H1 (cell line): ENCODE data around the gene NFX1. TPM values are rescaled to one million over a fixed set of nuclear protein-coding genes. Genes with fewer than 3 reads are reported as not detected.

Source experiments
- CTCF ChIA-PET: fragments of 300-600 bp; sonication (Branson Sonifier 250); formaldehyde crosslinking; loops from one replicate; lab custom pipeline; 2021; ENCODE audit not compliant: partially characterized antibody; lab: Charles Lee
- POLR2A ChIA-PET: fragments of 300-600 bp; sonication (Branson Sonifier 250); formaldehyde crosslinking; loops from one replicate; lab custom pipeline; 2021; ENCODE audit warnings: inconsistent platforms; ENCODE audit not compliant: partially characterized antibody; lab: Charles Lee
- DNase-seq, 2 experiments: peaks; one replicate each; pipeline versions ENCODE4 v3.0.0 to v3.0.0-alpha.2; 2010 to 2022; ENCODE audit warnings: low spot score in 2 of 2, low read depth in 1 of 2, mixed read lengths in 1 of 2
- FAIRE-seq: peaks from 2 replicates; lab custom pipeline; 2011; peaks lifted over from hg19 to GRCh38; lab: Jason Lieb, UNC
- H2AFZ ChIP-seq: 2 replicates; pipeline ENCODE4 v1.8.1; 2012; ENCODE audit warnings: low read length, inconsistent platforms
- H2AK5ac ChIP-seq: 2 replicates; pipeline ENCODE4 v1.6.1; 2013; ENCODE audit warnings: low read depth, low read length
- H2BK120ac ChIP-seq: replicated peaks from 2 replicates; pipeline ENCODE3; 2013; ENCODE audit warnings: low read depth, low read length, inconsistent platforms
- H2BK12ac ChIP-seq: 2 replicates; pipeline ENCODE4 v1.6.1; 2013; ENCODE audit warnings: low read depth, low read length
- H2BK15ac ChIP-seq: 2 replicates; pipeline ENCODE4 v1.6.1; 2013; ENCODE audit warnings: low read length
- H2BK20ac ChIP-seq: 2 replicates; pipeline ENCODE4 v1.6.1; 2013; ENCODE audit warnings: low read length
- H2BK5ac ChIP-seq: 2 replicates; pipeline ENCODE4 v1.6.1; 2013; ENCODE audit warnings: low read depth, low read length
- H3K14ac ChIP-seq: 2 replicates; pipeline ENCODE4 v1.6.1; 2013; ENCODE audit warnings: inconsistent platforms; ENCODE audit not compliant: insufficient read length
- H3K18ac ChIP-seq: 2 replicates; pipeline ENCODE4 v1.6.1; 2013; ENCODE audit warnings: low read length; ENCODE audit errors: extremely low read depth
- H3K23ac ChIP-seq: 2 replicates; pipeline ENCODE4 v1.6.1; 2013; ENCODE audit warnings: inconsistent platforms; ENCODE audit not compliant: insufficient read length
- H3K23me2 ChIP-seq: 2 replicates; pipeline ENCODE4 v1.6.1; 2013; ENCODE audit warnings: low read depth, low read length
- H3K27ac ChIP-seq: 2 replicates; pipeline ENCODE4 v1.6.1; 2011; ENCODE audit warnings: low read depth, low read length, inconsistent platforms
- H3K27me3 ChIP-seq, 4 experiments: replicated peaks in 1 of 4; 1 replicate in 1 of 4; 2 replicates in 3 of 4; pipeline versions ENCODE4 v1.6.1 to v1.8.1; 2011 to 2013; ENCODE audit warnings: low read length in 3 of 4, mild to moderate bottlenecking in 3 of 4, inconsistent platforms in 2 of 4, mixed read lengths in 2 of 4, moderate library complexity in 1 of 4; ENCODE audit not compliant: control insufficient read depth in 3 of 4, insufficient read depth in 3 of 4; ENCODE audit errors: extremely low read depth in 1 of 4
- H3K36me3 ChIP-seq, 4 experiments: 2 replicates each; pipeline versions ENCODE4 v1.6.1 to v1.8.1; 2011 to 2013; ENCODE audit warnings: mild to moderate bottlenecking in 4 of 4, low read length in 3 of 4, moderate library complexity in 2 of 4, control low read depth in 1 of 4, inconsistent platforms in 1 of 4; ENCODE audit not compliant: insufficient read depth in 4 of 4, control insufficient read depth in 2 of 4
- H3K4ac ChIP-seq: replicated peaks from 2 replicates; pipeline ENCODE3; 2013; ENCODE audit warnings: low read length, low read depth, mixed read lengths, inconsistent platforms; ENCODE audit not compliant: insufficient read length
- H3K4me1 ChIP-seq, 4 experiments: replicated peaks in 1 of 4; 1 replicate in 1 of 4; 2 replicates in 3 of 4; pipeline versions ENCODE4 v1.6.1 to v1.8.1; 2011 to 2013; ENCODE audit warnings: low read length in 3 of 4, inconsistent platforms in 2 of 4, mixed read lengths in 1 of 4; ENCODE audit not compliant: insufficient read depth in 4 of 4, control insufficient read depth in 3 of 4
- H3K4me2 ChIP-seq, 2 experiments: 2 replicates each; pipeline versions ENCODE4 v1.6.1 to v1.8.1; 2011 to 2013; ENCODE audit warnings: low read depth in 2 of 2, low read length in 2 of 2, control low read depth in 1 of 2, inconsistent platforms in 1 of 2, mild to moderate bottlenecking in 1 of 2; ENCODE audit not compliant: insufficient read depth in 1 of 2
- H3K4me3 ChIP-seq, 4 experiments: fragments of 200-600, 300-600 bp in 1 of 4; sonication (generic), shearing (Covaris generic), sonication (Bioruptor Twin) in 1 of 4; 2 replicates each; pipeline versions ENCODE4 v1.5.1 to v1.8.1; 2011 to 2016; ENCODE audit warnings: low read length in 4 of 4, low read depth in 3 of 4, control low read depth in 2 of 4, inconsistent platforms in 2 of 4, mild to moderate bottlenecking in 2 of 4, mixed read lengths in 1 of 4, moderate library complexity in 1 of 4; ENCODE audit not compliant: insufficient read depth in 2 of 4; ENCODE audit errors: extremely low read depth in 1 of 4
- H3K56ac ChIP-seq: replicated peaks from 2 replicates; pipeline ENCODE3; 2013; ENCODE audit warnings: low read depth, mild to moderate bottlenecking, mixed read lengths, low read length, inconsistent platforms; ENCODE audit not compliant: insufficient read length
- H3K79me1 ChIP-seq: 2 replicates; pipeline ENCODE4 v1.6.1; 2013; ENCODE audit warnings: low read depth, low read length, control low read depth
- H3K79me2 ChIP-seq, 2 experiments: 2 replicates each; pipeline versions ENCODE4 v1.6.1 to v1.8.1; 2012 to 2013; ENCODE audit warnings: low read length in 2 of 2, mild to moderate bottlenecking in 2 of 2, inconsistent platforms in 1 of 2; ENCODE audit not compliant: insufficient read depth in 2 of 2, control insufficient read depth in 1 of 2
- H3K9ac ChIP-seq, 4 experiments: replicated peaks in 1 of 4; 1 replicate in 1 of 4; 2 replicates in 3 of 4; pipeline versions ENCODE4 v1.6.1 to v1.8.1; 2011 to 2013; ENCODE audit warnings: low read depth in 3 of 4, low read length in 3 of 4, control low read depth in 2 of 4, mild to moderate bottlenecking in 2 of 4, moderate library complexity in 2 of 4, inconsistent platforms in 1 of 4; ENCODE audit errors: extremely low read depth in 1 of 4
- H3K9me3 ChIP-seq, 2 experiments: 2 replicates each; pipeline versions ENCODE4 v1.6.1 to v1.8.1; 2012 to 2013; ENCODE audit warnings: mild to moderate bottlenecking in 2 of 2, moderate library complexity in 2 of 2, control low read depth in 1 of 2, inconsistent platforms in 1 of 2, low read depth in 1 of 2, low read length in 1 of 2, mixed read lengths in 1 of 2; ENCODE audit not compliant: insufficient read depth in 2 of 2
- H4K20me1 ChIP-seq, 2 experiments: replicated peaks in 1 of 2; 2 replicates each; pipeline versions ENCODE3 to v1.8.1; 2011 to 2013; ENCODE audit warnings: inconsistent platforms in 2 of 2, low read length in 2 of 2, mild to moderate bottlenecking in 1 of 2; ENCODE audit not compliant: insufficient read depth in 2 of 2, control insufficient read depth in 1 of 2
- H4K5ac ChIP-seq: 2 replicates; pipeline ENCODE4 v1.6.1; 2013; ENCODE audit warnings: low read length, low read depth, mixed read lengths, inconsistent platforms; ENCODE audit not compliant: insufficient read length
- H4K8ac ChIP-seq: 2 replicates; pipeline ENCODE4 v1.8.0; 2013; ENCODE audit warnings: mild to moderate bottlenecking, moderate library complexity, low read length, inconsistent platforms; ENCODE audit not compliant: insufficient read depth; ENCODE audit errors: extremely low read depth
- H4K91ac ChIP-seq: replicated peaks from 2 replicates; pipeline ENCODE3; 2013; ENCODE audit warnings: low read length, mixed read lengths, inconsistent platforms; ENCODE audit not compliant: insufficient read length
- CREB1 ChIP-seq: IDR thresholded peaks from 2 replicates; pipeline ENCODE4 v1.6.1; 2012; ENCODE audit warnings: inconsistent platforms
- CTBP2 ChIP-seq: IDR thresholded peaks from 2 replicates; pipeline ENCODE4 v1.7.0; 2011; ENCODE audit warnings: borderline replicate concordance, mild to moderate bottlenecking, moderate library complexity, mixed read lengths, low read length; ENCODE audit not compliant: insufficient read depth, insufficient read length
- KDM1A ChIP-seq: fragments of 200-600, 300-600 bp; sonication (generic); IDR thresholded peaks from 2 replicates; pipeline ENCODE4 v1.7.1; 2016; ENCODE audit warnings: mild to moderate bottlenecking, low read length, borderline replicate concordance
- SP1 ChIP-seq: IDR thresholded peaks from 2 replicates; pipeline ENCODE4 v1.6.1; 2011; ENCODE audit warnings: low read depth, low read length
- SP2 ChIP-seq: IDR thresholded peaks from 2 replicates; pipeline ENCODE4 v1.6.1; 2012; ENCODE audit warnings: mild to moderate bottlenecking, low read length, inconsistent platforms
- SUZ12 ChIP-seq: fragments of 200-600 bp; sonication (generic); IDR thresholded peaks from 2 replicates; pipeline ENCODE4 v1.6.1; 2012; ENCODE audit warnings: mild to moderate bottlenecking, inconsistent platforms, low read length, moderate library complexity, mixed read lengths
- TAF1 ChIP-seq: IDR thresholded peaks from 2 replicates; pipeline ENCODE4 v1.6.1; 2011; ENCODE audit warnings: mild to moderate bottlenecking, low read depth, low read length
- TAF7 ChIP-seq: optimal IDR thresholded peaks from 2 replicates; pipeline ENCODE3; 2011; ENCODE audit warnings: low read depth, mild to moderate bottlenecking, inconsistent platforms, low read length, moderate library complexity, borderline replicate concordance
- TCF12 ChIP-seq: IDR thresholded peaks from 2 replicates; pipeline ENCODE4 v1.6.1; 2011; ENCODE audit warnings: low read depth, mild to moderate bottlenecking, low read length
- ZNF274 ChIP-seq: IDR thresholded peaks from 2 replicates; pipeline ENCODE4 v1.7.0; 2012; ENCODE audit warnings: low read length, borderline replicate concordance; ENCODE audit errors: extremely low read depth
- WGBS, 2 experiments: shearing (Covaris generic) in 1 of 2; methylation state at CpG; one replicate each; pipeline versions ENCODE4 v1.1.6 to v1.1.7; 2013 to 2015; ENCODE audit warnings: low lambda C conversion rate in 2 of 2, mixed read lengths in 2 of 2, inconsistent platforms in 1 of 2, low coverage in 1 of 2, missing lambda C conversion rate in 1 of 2; ENCODE audit not compliant: insufficient replicate concordance in 2 of 2, insufficient coverage in 1 of 2, insufficient read length in 1 of 2; ENCODE audit errors: extremely low coverage in 1 of 2, missing lambda C conversion rate in 1 of 2; 5-methylcytosine and 5-hydroxymethylcytosine counted together
- polyA plus RNA-seq, 7 experiments: library from polyadenylated mRNA; depleted of rRNA in 3 of 7; stranded (reverse) in 5 of 7; unstranded in 2 of 7; fragments of >200 nt in 5 of 7; fragments of 200-250 nt in 2 of 7; gene quantifications; 1 replicate in 5 of 7; 2 replicates in 1 of 7; 4 replicates in 1 of 7; pipeline versions ENCODE4 v1.2.1 to v1.2.3, GENCODE V29; 2011 to 2013; ENCODE audit warnings: missing spikeins in 2 of 7, mixed read lengths in 2 of 7
- total RNA-seq: library from RNA; stranded (reverse); fragmentation: NEBNext Ultra II Directional; extraction: Animal tissue kit (Norgen Biotek cat#: 25700); gene quantifications from 2 replicates; pipeline ENCODE4 v1.2.1, GENCODE V29; 2021

Gene NFX1
- total and polyA plus RNA-seq, 2 of the 8 experiments (the other 6 are each of a cell fraction or from before 2014, with no cell fraction given): 19.4 to 28.4 TPM

DNA sequence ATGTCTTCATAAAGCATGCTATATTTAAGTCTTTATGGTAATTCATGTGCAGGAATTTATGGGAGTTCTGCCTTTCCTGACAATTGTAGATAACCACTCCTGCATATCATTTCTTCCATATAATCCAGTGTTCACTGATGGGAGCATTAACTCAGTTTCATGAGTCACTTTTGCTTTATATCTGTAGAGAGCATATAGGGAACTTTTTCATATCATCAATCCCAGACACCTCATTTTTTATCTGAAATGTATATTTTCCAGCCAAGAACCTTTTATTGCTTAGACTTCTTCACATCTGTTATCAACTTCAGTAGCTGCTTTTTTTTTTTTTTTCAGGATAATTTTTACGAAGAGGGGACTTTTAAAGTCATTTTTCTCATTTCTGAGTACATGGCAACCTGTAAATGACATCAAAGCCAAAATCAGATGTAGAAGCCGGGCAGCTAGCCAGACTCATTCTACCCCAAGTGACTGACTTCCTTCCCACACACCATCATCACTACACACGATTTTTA lies 41.1 kb downstream of the NFX1 start:
- Histone ChIP-seq H3K4me2 (no peak overlapping the region), H4K5ac (no peak overlapping the region), H4K91ac (no peak overlapping the region), H2BK5ac (no peak overlapping the region), H4K8ac (no peak overlapping the region), H2AFZ (no peak overlapping the region), H3K23me2 (no peaks in the 10 kb centered on the region), H3K4ac (no peak overlapping the region), H3K79me1 (no peaks in the 10 kb centered on the region), H3K36me3 (peaks cover 10 to 41% (median 22%) of the 10 kb centered on the region in 4 experiments), H3K79me2 (no peaks in the 10 kb centered on the region), H2BK20ac (no peak overlapping the region), H2BK15ac (no peak overlapping the region), H2AK5ac (no peak overlapping the region), H3K4me1 (no peaks in the 10 kb centered on the region), H4K20me1 (peaks cover 0 to 1% of the 10 kb centered on the region in 2 experiments), H2BK12ac (no peak overlapping the region), H3K9ac (no peak overlapping the region), H3K14ac (no peak overlapping the region), H3K56ac (no peak overlapping the region), H3K23ac (no peak overlapping the region), H3K27ac (no peak overlapping the region), H3K18ac (no peak overlapping the region), H3K4me3 (no peak overlapping the region), H2BK120ac (no peak overlapping the region), H3K27me3 (no peaks in the 10 kb centered on the region), H3K9me3 (no peaks in the 10 kb centered on the region)
- ChIA-PET CTCF (no interaction called here), POLR2A (no interaction called here)
- no peak for FAIRE-seq
- WGBS, 2 experiments: 90% methylated on average over 3 of the region's 3 CpGs; no CpG with 5 or more reads in 1 of the 2 experiments
- DNase-seq: no peak
- TF ChIP-seq SUZ12 (no peak), TAF1 (no peak), CREB1 (no peak), TCF12 (no peak), ZNF274 (no peak), CTBP2 (no peak), SP1 (no peak), TAF7 (no peak), SP2 (no peak), KDM1A (no peak)
